Liver (tissue), 9 donors: ENCODE data around the gene NMNAT2. TPM values are rescaled to one million over a fixed set of nuclear protein-coding genes. Genes with fewer than 3 reads are reported as not detected.

Experiments
- DNase-seq: peaks from one replicate; pipeline ENCODE4 v3.0.0-alpha.2; 2017; ENCODE audit warnings: low spot score
- H3K27ac ChIP-seq, 2 donors: one replicate each; pipeline ENCODE4 v1.7.0; 2013; ENCODE audit warnings: inconsistent platforms in 2 of 2, low read length in 2 of 2, control low read depth in 1 of 2, low read depth in 1 of 2, mild to moderate bottlenecking in 1 of 2
- H3K27me3 ChIP-seq, 4 donors: one replicate each; pipeline versions ENCODE4 v1.6.1 to v1.7.0; 2013; ENCODE audit warnings: low read length in 3 of 4, inconsistent platforms in 1 of 4, mild to moderate bottlenecking in 1 of 4, moderate library complexity in 1 of 4; ENCODE audit not compliant: control insufficient read depth in 4 of 4, insufficient read depth in 4 of 4
- H3K36me3 ChIP-seq, 4 donors: one replicate each; pipeline versions ENCODE4 v1.6.1 to v1.7.0; 2013; ENCODE audit warnings: low read length in 3 of 4, mild to moderate bottlenecking in 3 of 4, low read depth in 1 of 4, moderate library complexity in 1 of 4; ENCODE audit not compliant: control insufficient read depth in 4 of 4, insufficient read depth in 3 of 4
- H3K4me1 ChIP-seq, 4 donors: one replicate each; pipeline versions ENCODE4 v1.6.1 to v1.7.0; 2013; ENCODE audit warnings: low read length in 3 of 4, mild to moderate bottlenecking in 3 of 4, moderate library complexity in 1 of 4; ENCODE audit not compliant: control insufficient read depth in 4 of 4, insufficient read depth in 4 of 4
- H3K4me3 ChIP-seq, 3 donors: one replicate each; pipeline versions ENCODE4 v1.6.1 to v1.7.0; 2013; ENCODE audit warnings: low read length in 3 of 3, control low read depth in 1 of 3, low read depth in 1 of 3, mild to moderate bottlenecking in 1 of 3
- H3K9ac ChIP-seq, 2 donors: one replicate each; pipeline ENCODE4 v1.7.0; 2013; ENCODE audit warnings: low read length in 2 of 2, mild to moderate bottlenecking in 2 of 2, moderate library complexity in 2 of 2, control low read depth in 1 of 2, low read depth in 1 of 2
- H3K9me3 ChIP-seq, 4 donors: one replicate each; pipeline versions ENCODE4 v1.6.1 to v1.7.0; 2013; ENCODE audit warnings: low read length in 3 of 4; ENCODE audit not compliant: control insufficient read depth in 4 of 4
- EGR1 ChIP-seq, 2 donors: IDR thresholded peaks; 2 replicates each; pipeline ENCODE4 v1.6.1; 2016 to 2018; ENCODE audit warnings: antibody characterized with exemption in 2 of 2, low read depth in 2 of 2
- FOXA1 ChIP-seq: IDR thresholded peaks from 2 replicates; pipeline ENCODE4 v1.6.1; 2016; ENCODE audit warnings: antibody characterized with exemption
- FOXA2 ChIP-seq: IDR thresholded peaks from 2 replicates; pipeline ENCODE4 v1.6.1; 2016; ENCODE audit warnings: antibody characterized with exemption
- GABPA ChIP-seq, 2 donors: IDR thresholded peaks in 1 of 2; conservative IDR thresholded peaks in 1 of 2; 2 replicates each; pipeline ENCODE4 v1.6.1; 2016; ENCODE audit warnings: antibody characterized with exemption in 2 of 2, mild to moderate bottlenecking in 1 of 2, moderate library complexity in 1 of 2
- HNF4A ChIP-seq, 2 donors: conservative IDR thresholded peaks; 2 replicates each; pipeline ENCODE4 v1.6.1; 2016; ENCODE audit warnings: antibody characterized with exemption in 2 of 2, mild to moderate bottlenecking in 2 of 2
- HNF4G ChIP-seq: IDR thresholded peaks from 2 replicates; pipeline ENCODE4 v1.6.1; 2016; ENCODE audit warnings: antibody characterized with exemption
- JUND ChIP-seq, 2 donors: IDR thresholded peaks; 2 replicates each; pipeline ENCODE4 v1.6.1; 2016; ENCODE audit warnings: antibody characterized with exemption in 2 of 2
- NR2F2 ChIP-seq: IDR thresholded peaks from 2 replicates; pipeline ENCODE4 v1.6.1; 2016; ENCODE audit warnings: antibody characterized with exemption
- RAD21 ChIP-seq, 2 donors: IDR thresholded peaks; 2 replicates each; pipeline ENCODE4 v1.6.1; 2016; ENCODE audit warnings: antibody characterized with exemption in 2 of 2, mild to moderate bottlenecking in 2 of 2
- RXRA ChIP-seq, 2 donors: IDR thresholded peaks; 2 replicates each; pipeline ENCODE4 v1.6.1; 2017 to 2018; ENCODE audit warnings: antibody characterized with exemption in 2 of 2, mild to moderate bottlenecking in 1 of 2
- SP1 ChIP-seq: IDR thresholded peaks from 2 replicates; pipeline ENCODE4 v1.6.1; 2018; ENCODE audit warnings: antibody characterized with exemption, mild to moderate bottlenecking
- TAF1 ChIP-seq: conservative IDR thresholded peaks from 2 replicates; pipeline ENCODE4 v1.6.1; 2016; ENCODE audit warnings: antibody characterized with exemption, mild to moderate bottlenecking
- YY1 ChIP-seq: IDR thresholded peaks from 2 replicates; pipeline ENCODE4 v1.6.1; 2016; ENCODE audit warnings: antibody characterized with exemption, mild to moderate bottlenecking
- WGBS: extraction: QIAGEN DNeasy Blood & Tissue Kit; methylation state at CpG from one replicate; pipeline ENCODE4 v1.1.7; 2013; 5-methylcytosine and 5-hydroxymethylcytosine counted together
- polyA plus RNA-seq, 2 donors: library from polyadenylated mRNA; stranded (reverse) in 1 of 2; unstranded in 1 of 2; fragments of 200-250 nt in 1 of 2; fragments of >200 nt in 1 of 2; fragmentation: Nextera tagmentation in 1 of 2; extraction: Ambion mirVana in 1 of 2; gene quantifications; one replicate each; pipeline versions ENCODE4 v1.2.1 to v1.2.3, GENCODE V29; 2013 to 2015
- total RNA-seq, 2 donors: library from RNA; depleted of rRNA; stranded (reverse); fragments of >200 nt; gene quantifications; one replicate each; pipeline ENCODE4 v1.2.3, GENCODE V29; 2014
- TF ChIP-seq, protein P1 (sequence below): IDR thresholded peaks from 2 replicates; pipeline ENCODE4 v1.6.1; 2016; ENCODE audit warnings: antibody characterized with exemption
- TF ChIP-seq, protein P2 (sequence below): IDR thresholded peaks from 2 replicates; pipeline ENCODE4 v1.6.1; 2016; ENCODE audit warnings: antibody characterized with exemption
- TF ChIP-seq, protein P3 (sequence below): IDR thresholded peaks from 2 replicates; pipeline ENCODE4 v1.6.1; 2016; ENCODE audit warnings: antibody characterized with exemption
- TF ChIP-seq, protein P4 (sequence below): fragments of 150-350 bp; IDR thresholded peaks from 2 replicates; pipeline ENCODE4 v1.5.1; 2017; ENCODE audit warnings: improper control_type of control experiment, low read depth, low read length; ENCODE audit not compliant: missing input control
- TF ChIP-seq, protein P5 (sequence below): IDR thresholded peaks from 2 replicates; pipeline ENCODE4 v1.6.1; 2016; ENCODE audit warnings: antibody characterized with exemption, mild to moderate bottlenecking
- donor health status: healthy.
- donor health status: healthy.
- donor health status: healthy.
- donor health status: healthy.
- donor health status: healthy.

NMNAT2 gene
- total RNA-seq: under 1 TPM; under 0.01 to 0.05 TPM
- under 1 TPM in 1 of 2 donors, not detected in 1; 0.07 TPM for polyA plus RNA-seq

DNA sequence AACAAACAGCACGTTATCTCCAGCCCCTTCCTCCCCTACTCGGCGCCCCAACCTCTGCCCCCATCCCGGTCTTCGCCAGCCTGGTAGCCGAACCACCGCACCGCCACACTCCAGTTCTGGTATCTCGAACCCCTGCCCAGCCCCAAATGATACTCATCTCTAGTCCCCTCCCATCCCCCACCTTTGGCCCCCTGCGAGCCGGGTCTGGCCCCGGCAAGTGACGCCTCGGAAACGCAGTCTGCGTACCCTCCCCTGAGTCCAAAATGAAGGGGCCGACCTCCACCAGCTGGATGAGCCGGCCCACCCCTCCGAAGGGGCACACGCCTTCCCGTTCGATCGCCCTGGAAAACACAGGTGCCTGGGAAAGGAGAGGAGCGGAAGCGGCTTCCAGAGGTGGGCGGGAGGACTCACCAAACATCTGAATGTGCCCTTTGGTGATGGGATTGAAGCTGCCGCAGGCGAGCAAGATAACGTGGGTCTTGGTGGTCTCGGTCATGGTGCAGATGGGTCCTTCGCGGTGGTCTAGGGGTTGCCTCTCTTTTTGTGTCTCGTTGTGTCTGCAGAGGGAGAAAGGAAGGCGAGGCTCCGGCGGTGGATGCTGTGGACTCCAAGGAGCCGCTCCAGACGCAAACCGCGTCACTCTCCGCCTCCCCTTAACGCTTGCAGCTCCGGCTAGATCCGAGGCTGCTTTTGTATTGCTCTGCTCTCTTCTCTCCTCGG is at the start of gene NMNAT2:
Gene NMNAT2, minus strand, starts transcription at position 609 of the 720 bp plus-strand sequence. Its CDS starts 113 bp downstream, at position 496.
- WGBS: 4% methylated on average over 45 of the region's 45 CpGs
- no peak for DNase-seq
- H3K4me3 ChIP-seq: peak within 1 kb of the TSS in 2 of 3 donors; percentile 35 to 43
- H3K4me1 ChIP-seq: peaks cover 9 to 18% (median 16%) of the 10 kb centered on the region in 4 donors
- H3K27ac ChIP-seq: no peak within 1 kb of the TSS
- TF ChIP-seq GABPA (IDR thresholded peaks at IDR 0.05 in 1 of 2, conservative IDR thresholded peaks at IDR 0.05 in 1 of 2): no peak
- no peak for TF ChIP-seq FOXA1
- no peak for TF ChIP-seq HNF4A (conservative IDR thresholded peaks at IDR 0.05)
- no peak for TF ChIP-seq FOXA2
- no peak for TF ChIP-seq NR2F2
- no peak for TF ChIP-seq RXRA (IDR thresholded peaks at IDR 0.05)
- TF ChIP-seq, protein P1, sequence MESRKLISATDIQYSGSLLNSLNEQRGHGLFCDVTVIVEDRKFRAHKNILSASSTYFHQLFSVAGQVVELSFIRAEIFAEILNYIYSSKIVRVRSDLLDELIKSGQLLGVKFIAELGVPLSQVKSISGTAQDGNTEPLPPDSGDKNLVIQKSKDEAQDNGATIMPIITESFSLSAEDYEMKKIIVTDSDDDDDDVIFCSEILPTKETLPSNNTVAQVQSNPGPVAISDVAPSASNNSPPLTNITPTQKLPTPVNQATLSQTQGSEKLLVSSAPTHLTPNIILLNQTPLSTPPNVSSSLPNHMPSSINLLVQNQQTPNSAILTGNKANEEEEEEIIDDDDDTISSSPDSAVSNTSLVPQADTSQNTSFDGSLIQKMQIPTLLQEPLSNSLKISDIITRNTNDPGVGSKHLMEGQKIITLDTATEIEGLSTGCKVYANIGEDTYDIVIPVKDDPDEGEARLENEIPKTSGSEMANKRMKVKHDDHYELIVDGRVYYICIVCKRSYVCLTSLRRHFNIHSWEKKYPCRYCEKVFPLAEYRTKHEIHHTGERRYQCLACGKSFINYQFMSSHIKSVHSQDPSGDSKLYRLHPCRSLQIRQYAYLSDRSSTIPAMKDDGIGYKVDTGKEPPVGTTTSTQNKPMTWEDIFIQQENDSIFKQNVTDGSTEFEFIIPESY: no peak
- TF ChIP-seq, protein P2, sequence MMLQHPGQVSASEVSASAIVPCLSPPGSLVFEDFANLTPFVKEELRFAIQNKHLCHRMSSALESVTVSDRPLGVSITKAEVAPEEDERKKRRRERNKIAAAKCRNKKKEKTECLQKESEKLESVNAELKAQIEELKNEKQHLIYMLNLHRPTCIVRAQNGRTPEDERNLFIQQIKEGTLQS: no peak
- TF ChIP-seq, protein P3, sequence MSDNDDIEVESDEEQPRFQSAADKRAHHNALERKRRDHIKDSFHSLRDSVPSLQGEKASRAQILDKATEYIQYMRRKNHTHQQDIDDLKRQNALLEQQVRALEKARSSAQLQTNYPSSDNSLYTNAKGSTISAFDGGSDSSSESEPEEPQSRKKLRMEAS: no peak
- no peak for TF ChIP-seq JUND (IDR thresholded peaks at IDR 0.05)
- TF ChIP-seq, protein P4, sequence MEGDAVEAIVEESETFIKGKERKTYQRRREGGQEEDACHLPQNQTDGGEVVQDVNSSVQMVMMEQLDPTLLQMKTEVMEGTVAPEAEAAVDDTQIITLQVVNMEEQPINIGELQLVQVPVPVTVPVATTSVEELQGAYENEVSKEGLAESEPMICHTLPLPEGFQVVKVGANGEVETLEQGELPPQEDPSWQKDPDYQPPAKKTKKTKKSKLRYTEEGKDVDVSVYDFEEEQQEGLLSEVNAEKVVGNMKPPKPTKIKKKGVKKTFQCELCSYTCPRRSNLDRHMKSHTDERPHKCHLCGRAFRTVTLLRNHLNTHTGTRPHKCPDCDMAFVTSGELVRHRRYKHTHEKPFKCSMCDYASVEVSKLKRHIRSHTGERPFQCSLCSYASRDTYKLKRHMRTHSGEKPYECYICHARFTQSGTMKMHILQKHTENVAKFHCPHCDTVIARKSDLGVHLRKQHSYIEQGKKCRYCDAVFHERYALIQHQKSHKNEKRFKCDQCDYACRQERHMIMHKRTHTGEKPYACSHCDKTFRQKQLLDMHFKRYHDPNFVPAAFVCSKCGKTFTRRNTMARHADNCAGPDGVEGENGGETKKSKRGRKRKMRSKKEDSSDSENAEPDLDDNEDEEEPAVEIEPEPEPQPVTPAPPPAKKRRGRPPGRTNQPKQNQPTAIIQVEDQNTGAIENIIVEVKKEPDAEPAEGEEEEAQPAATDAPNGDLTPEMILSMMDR: no peak
- no peak for TF ChIP-seq SP1
- TF ChIP-seq, protein P5, sequence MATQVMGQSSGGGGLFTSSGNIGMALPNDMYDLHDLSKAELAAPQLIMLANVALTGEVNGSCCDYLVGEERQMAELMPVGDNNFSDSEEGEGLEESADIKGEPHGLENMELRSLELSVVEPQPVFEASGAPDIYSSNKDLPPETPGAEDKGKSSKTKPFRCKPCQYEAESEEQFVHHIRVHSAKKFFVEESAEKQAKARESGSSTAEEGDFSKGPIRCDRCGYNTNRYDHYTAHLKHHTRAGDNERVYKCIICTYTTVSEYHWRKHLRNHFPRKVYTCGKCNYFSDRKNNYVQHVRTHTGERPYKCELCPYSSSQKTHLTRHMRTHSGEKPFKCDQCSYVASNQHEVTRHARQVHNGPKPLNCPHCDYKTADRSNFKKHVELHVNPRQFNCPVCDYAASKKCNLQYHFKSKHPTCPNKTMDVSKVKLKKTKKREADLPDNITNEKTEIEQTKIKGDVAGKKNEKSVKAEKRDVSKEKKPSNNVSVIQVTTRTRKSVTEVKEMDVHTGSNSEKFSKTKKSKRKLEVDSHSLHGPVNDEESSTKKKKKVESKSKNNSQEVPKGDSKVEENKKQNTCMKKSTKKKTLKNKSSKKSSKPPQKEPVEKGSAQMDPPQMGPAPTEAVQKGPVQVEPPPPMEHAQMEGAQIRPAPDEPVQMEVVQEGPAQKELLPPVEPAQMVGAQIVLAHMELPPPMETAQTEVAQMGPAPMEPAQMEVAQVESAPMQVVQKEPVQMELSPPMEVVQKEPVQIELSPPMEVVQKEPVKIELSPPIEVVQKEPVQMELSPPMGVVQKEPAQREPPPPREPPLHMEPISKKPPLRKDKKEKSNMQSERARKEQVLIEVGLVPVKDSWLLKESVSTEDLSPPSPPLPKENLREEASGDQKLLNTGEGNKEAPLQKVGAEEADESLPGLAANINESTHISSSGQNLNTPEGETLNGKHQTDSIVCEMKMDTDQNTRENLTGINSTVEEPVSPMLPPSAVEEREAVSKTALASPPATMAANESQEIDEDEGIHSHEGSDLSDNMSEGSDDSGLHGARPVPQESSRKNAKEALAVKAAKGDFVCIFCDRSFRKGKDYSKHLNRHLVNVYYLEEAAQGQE: no peak
- no peak for TF ChIP-seq YY1
- no peak for TF ChIP-seq EGR1 (IDR thresholded peaks at IDR 0.05; ENCODE audit: low read depth in 2 of 2)
- no peak for TF ChIP-seq RAD21 (IDR thresholded peaks at IDR 0.05)
- TF ChIP-seq HNF4G: no peak
- TF ChIP-seq TAF1: no peak
- no peak within 1 kb of the TSS for H3K9ac ChIP-seq
- no peaks in the 10 kb centered on the region for H3K36me3 ChIP-seq
- H3K27me3 ChIP-seq: peaks cover 3 to 16% (median 9%) of the 10 kb centered on the region in 4 donors
- no peaks in the 10 kb centered on the region for H3K9me3 ChIP-seq
